OCI-LY1 (cell line): ENCODE measurements around the gene TMIGD3.

Source experiments
- EZH2 ChIP-seq: fragments of 200-600 bp; sonication (generic), shearing (Covaris generic); IDR thresholded peaks from 2 replicates; pipeline ENCODE4 v1.8.0; 2017; ENCODE audit warnings: borderline replicate concordance, mixed run types, mild to moderate bottlenecking, antibody characterized with exemption, low read length, moderate library complexity, mixed read lengths
- TF ChIP-seq, protein P1 (sequence below): fragments of 200-600 bp; sonication (generic), shearing (Covaris generic); IDR thresholded peaks from 2 replicates; pipeline ENCODE4 v1.5.1; 2017; ENCODE audit warnings: mild to moderate bottlenecking, antibody characterized with exemption, low read length, moderate library complexity, mixed read lengths

DNA sequence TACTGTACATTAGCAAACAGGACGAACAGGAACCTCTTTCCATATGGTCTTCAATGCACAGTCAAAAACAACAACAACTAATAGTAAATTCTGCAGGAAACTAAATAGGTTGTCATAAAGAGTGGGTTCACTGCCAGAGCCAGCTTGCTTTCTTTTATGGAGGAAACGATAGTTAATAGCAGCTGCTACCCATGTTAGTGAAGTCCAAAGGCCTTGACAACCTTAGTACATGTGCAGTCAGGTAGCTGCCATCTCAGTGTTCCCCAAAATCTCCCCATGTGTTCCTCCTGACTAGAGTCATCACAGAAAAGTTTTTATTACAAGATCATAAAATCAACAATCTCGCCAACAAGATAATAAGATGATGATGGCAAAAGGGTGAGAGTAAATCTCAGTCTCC is 16.6 kb upstream of the TMIGD3 start:
- TF ChIP-seq, protein P1, sequence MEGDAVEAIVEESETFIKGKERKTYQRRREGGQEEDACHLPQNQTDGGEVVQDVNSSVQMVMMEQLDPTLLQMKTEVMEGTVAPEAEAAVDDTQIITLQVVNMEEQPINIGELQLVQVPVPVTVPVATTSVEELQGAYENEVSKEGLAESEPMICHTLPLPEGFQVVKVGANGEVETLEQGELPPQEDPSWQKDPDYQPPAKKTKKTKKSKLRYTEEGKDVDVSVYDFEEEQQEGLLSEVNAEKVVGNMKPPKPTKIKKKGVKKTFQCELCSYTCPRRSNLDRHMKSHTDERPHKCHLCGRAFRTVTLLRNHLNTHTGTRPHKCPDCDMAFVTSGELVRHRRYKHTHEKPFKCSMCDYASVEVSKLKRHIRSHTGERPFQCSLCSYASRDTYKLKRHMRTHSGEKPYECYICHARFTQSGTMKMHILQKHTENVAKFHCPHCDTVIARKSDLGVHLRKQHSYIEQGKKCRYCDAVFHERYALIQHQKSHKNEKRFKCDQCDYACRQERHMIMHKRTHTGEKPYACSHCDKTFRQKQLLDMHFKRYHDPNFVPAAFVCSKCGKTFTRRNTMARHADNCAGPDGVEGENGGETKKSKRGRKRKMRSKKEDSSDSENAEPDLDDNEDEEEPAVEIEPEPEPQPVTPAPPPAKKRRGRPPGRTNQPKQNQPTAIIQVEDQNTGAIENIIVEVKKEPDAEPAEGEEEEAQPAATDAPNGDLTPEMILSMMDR: no peak
- TF ChIP-seq EZH2: no peak
